Measurements from ENCODE around the gene MAMDC2.

GRCh38 chr9:70108181-70108580 lies 64.5 kb downstream of the MAMDC2 start:
- TF ChIP-seq POLR2A (IDR thresholded peaks at IDR 0.05) (no peak), CTCF (IDR thresholded peaks at IDR 0.05) (no peak)

Measured in ovary (tissue), 3 donors.